Measurements from ENCODE around the gene PLCH2.

The PLCH2 gene, protein sequence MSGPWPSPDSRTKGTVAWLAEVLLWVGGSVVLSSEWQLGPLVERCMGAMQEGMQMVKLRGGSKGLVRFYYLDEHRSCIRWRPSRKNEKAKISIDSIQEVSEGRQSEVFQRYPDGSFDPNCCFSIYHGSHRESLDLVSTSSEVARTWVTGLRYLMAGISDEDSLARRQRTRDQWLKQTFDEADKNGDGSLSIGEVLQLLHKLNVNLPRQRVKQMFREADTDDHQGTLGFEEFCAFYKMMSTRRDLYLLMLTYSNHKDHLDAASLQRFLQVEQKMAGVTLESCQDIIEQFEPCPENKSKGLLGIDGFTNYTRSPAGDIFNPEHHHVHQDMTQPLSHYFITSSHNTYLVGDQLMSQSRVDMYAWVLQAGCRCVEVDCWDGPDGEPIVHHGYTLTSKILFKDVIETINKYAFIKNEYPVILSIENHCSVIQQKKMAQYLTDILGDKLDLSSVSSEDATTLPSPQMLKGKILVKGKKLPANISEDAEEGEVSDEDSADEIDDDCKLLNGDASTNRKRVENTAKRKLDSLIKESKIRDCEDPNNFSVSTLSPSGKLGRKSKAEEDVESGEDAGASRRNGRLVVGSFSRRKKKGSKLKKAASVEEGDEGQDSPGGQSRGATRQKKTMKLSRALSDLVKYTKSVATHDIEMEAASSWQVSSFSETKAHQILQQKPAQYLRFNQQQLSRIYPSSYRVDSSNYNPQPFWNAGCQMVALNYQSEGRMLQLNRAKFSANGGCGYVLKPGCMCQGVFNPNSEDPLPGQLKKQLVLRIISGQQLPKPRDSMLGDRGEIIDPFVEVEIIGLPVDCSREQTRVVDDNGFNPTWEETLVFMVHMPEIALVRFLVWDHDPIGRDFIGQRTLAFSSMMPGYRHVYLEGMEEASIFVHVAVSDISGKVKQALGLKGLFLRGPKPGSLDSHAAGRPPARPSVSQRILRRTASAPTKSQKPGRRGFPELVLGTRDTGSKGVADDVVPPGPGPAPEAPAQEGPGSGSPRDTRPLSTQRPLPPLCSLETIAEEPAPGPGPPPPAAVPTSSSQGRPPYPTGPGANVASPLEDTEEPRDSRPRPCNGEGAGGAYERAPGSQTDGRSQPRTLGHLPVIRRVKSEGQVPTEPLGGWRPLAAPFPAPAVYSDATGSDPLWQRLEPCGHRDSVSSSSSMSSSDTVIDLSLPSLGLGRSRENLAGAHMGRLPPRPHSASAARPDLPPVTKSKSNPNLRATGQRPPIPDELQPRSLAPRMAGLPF (N-terminal part only)

GRCh38 chr1:2476061-2476999, at the start of gene PLCH2:
TSS of gene PLCH2 (plus strand) at chr1:2476289. CDS start at chr1:2476589, 300 bp downstream.
- no peak for DNase-seq (ENCODE audit: low spot score)

GRCh38 chr1:2426540-2426939, 49.5 kb upstream of the PLCH2 start:
- DNase-seq (ENCODE audit: low spot score) = no peak

DNA sequence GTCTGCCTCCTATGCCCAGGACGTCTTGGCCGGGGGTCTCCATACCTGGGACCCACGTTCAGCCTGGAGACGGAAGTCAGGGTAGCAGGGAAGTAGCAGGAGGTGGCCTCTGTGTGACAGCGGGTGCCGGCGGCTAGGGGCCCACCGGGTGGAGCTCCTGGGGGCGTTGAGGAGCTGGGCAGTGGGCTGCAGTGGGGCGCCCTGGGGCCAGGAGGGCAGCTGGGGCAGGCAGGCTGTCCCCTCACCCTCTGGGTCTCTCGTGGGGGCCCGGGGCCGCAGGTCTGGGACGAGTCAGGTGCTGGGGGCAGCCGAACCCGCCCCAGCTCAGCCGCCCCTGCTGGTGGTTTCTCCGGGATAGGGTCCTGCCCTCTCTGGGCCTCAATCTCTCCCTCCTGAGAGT, 49.0 kb upstream of the PLCH2 start:
- DNase-seq (ENCODE audit: low spot score) = no peak

DNA sequence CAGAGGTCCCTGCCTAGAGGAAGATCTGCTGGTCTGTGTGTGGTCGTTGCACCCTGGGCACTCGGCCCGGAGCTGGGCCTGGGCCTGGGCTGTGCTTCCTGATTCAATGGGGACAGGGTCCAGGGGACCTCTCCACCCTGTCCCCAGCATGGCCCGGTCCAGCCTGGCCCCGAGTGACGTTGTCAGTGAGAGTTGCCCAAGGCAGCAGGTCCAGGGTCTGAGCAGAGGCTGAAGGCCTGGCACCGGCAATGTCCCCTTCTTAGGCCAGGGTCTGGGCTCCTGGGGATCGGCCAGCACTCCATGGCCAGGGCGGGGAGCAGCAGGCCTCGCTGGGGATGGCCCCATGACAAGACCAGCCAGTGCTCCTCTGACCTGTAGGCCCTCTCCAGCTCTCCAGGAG, 48.1 kb upstream of the PLCH2 start:
- DNase-seq (ENCODE audit: low spot score) = no peak

GRCh38 chr1:2428490-2428889, 47.6 kb upstream of the PLCH2 start:
- DNase-seq (ENCODE audit: low spot score) = no peak

GRCh38 chr1:2429780-2430591, 46.1 kb upstream of the PLCH2 start:
- no peak for DNase-seq (ENCODE audit: low spot score)

DNA sequence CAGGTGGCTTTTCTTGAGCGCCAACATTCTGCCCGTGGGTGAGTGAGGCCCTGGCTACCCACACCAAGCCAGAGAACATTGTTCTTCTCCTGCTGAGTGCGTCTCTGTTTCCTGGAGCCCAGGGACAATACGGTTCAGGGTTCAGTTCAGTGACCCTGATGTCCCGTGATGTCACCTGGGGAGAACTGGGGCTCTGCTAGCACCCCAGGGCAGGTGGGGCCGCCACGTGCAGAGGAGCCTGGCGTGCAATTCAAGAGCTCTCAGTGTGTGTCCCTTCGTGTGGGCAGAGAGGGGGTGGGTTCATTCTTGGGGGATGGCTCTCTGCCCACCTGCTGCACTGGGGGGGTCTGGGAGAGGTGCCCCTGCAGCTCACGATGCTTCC, 45.5 kb upstream of the PLCH2 start:
- no peak for DNase-seq (ENCODE audit: low spot score)

DNA sequence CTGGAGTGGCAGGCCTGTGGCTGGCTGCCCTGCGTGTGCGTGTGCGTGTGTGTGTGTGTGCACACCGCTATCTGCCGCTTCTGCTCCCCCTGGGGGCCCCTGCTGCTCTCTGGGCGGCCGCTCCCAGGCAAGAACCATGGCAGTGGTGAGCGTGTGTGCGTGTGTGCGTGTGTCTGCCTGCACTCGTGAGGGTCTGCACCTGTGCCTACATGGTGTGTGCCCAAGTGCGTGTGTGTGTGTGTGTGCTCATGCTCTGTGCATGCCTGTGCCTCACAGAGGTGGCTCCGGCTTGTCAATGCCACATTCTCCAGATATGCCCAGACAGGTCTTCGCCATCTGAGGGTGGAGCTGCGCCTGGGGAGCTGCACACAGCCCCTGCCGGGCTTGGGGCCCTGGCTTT, 45.0 kb upstream of the PLCH2 start:
- DNase-seq (ENCODE audit: low spot score) = no peak

GRCh38 chr1:2431518-2431917, 44.6 kb upstream of the PLCH2 start:
- DNase-seq (ENCODE audit: low spot score) = no peak

DNA sequence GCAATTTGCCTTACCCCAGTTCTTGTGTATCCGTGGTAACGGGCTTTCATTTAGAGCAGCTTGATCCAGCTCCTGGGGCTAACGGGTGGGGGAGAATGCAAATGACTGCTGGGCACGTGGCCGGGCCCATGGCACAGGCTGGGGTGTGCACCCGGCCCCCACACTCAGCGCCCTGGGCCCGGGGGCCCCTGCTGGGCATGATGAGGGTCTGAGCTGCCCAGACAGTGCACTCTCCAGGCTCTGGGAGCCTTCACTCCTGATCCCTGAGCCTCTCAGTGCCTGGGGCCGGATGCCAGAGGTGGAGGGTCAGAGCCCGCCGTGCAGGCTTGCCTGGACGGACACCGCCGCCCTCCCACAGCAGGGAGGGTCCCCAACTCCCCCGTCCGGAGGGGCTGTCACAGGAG, 43.6 kb upstream of the PLCH2 start:
- DNase-seq (ENCODE audit: low spot score) = no peak

GRCh38 chr1:2433196-2433595, 42.9 kb upstream of the PLCH2 start:
- no peak for DNase-seq (ENCODE audit: low spot score)

DNA sequence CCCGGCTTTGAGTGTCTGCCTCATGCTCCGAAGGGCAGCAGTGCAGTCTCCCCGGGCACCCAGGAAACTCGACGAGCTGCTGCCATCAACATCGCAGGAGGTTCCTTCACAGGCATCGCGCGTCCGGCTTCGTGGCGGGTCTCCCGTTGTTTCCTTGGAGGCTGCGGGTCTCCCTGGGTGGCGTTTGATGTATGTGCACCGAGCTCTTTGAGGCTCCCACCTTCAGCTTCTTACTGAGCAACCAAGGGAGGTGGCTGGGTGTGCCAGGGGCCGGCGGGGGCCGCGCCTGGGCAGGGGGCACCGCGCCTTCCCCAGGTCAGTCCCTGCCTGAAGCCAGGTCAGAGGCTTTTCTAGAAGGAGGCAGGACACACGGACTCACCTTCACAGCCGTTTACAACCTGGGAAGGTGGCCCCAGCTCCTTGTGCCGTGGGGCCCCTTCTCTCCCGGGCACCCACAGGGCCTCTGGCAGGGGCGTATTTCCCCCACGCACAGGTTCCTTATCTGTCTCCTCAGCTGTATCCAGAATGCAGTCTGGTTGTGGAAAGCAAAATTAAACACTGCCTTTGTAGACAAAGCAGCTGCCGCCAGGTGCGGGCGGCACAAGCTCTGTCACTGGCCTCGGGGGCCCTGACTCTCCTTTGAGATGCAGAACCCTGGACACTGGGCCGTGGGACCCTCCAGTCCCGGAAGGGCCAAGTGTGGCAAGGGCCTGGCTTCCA, 42.0 kb upstream of the PLCH2 start:
- DNase-seq (ENCODE audit: low spot score) = no peak

GRCh38 chr1:2435091-2435490, 41.0 kb upstream of the PLCH2 start:
- no peak for DNase-seq (ENCODE audit: low spot score)

GRCh38 chr1:2435746-2436355, 40.2 kb upstream of the PLCH2 start:
- DNase-seq (ENCODE audit: low spot score) = no peak

GRCh38 chr1:2436876-2437275, 39.2 kb upstream of the PLCH2 start:
- no peak for DNase-seq (ENCODE audit: low spot score)

- no peak for DNase-seq (ENCODE audit: low spot score)
Observed at GRCh38 chr1:2437617-2438016, 38.5 kb upstream of the PLCH2 start.

DNA sequence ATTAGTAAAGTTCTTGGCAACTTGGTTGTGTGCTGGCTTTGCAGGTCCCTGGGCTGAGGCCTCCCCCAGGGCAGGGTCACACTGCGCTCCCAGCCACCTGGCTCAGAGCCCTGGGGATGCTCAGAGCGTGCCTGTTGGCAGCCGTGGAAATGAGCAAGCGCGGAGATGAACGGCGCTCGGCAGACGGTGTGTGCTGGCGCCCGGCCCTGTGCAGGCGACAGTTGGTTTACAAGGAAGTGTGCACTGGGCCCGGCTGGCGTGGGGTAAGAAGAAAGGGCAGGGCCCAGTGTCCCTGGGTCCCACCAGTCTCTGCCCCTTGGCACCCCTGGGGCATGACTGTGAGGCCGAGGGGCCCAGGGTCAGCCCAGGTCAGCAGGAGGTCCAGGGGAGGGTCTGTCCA, 38.1 kb upstream of the PLCH2 start:
- no peak for DNase-seq (ENCODE audit: low spot score)

GRCh38 chr1:2438641-2439040, 37.4 kb upstream of the PLCH2 start:
- no peak for DNase-seq (ENCODE audit: low spot score)

- DNase-seq (ENCODE audit: low spot score) = no peak
Observed at GRCh38 chr1:2439369-2439768, 36.7 kb upstream of the PLCH2 start.

All from AG08396 (cell line).